VCaP (cell line): Measurements from ENCODE around the gene UBIAD1.

Source experiments
- H3K27ac ChIP-seq: fragments of 450-650 bp; 2 replicates; pipeline ENCODE4 v1.5.1; 2017
- TF ChIP-seq, protein P1 (sequence below): fragments of 450-650 bp; conservative IDR thresholded peaks from 2 replicates; pipeline ENCODE4 v1.5.1; 2017; ENCODE audit warnings: mild to moderate bottlenecking, moderate library complexity

Gene UBIAD1

DNA sequence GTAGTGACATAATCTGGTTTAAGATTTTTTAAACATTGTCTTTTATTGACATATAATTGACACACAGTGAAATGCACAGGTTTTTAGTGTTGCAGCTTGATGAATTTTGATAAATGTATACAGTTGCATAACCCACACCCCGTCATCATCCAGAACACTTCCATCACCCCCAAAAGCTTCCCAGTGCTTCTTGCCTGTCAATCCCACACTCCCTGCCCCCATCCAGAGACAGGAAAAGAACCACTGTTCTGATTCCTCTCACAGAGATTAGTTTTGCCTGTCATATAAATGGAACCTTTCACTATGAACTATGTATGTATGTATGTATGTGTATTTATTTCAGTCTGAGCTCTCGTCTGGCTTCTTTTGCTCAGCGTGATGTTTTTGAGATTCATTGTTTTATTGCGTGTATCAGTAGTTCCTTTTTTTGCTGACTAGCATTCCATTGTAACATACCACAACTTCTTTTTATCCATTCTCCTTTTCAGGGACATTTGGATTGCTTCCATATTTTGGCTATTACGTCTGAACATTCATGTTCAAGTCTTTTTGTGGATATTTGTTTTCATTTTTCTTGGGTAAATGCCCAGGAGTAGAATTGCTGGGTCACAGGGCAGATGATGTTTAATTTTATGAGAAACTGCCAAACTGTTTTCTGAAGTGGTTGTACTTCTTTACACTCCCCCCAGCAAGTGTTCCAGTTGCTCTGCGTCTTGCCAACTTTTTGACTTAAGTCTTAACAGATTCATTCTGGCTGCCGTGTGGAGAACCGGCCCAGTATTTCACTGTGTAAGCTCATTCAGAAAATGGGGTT, 8.7 kb downstream of the UBIAD1 start:
- TF ChIP-seq, protein P1, sequence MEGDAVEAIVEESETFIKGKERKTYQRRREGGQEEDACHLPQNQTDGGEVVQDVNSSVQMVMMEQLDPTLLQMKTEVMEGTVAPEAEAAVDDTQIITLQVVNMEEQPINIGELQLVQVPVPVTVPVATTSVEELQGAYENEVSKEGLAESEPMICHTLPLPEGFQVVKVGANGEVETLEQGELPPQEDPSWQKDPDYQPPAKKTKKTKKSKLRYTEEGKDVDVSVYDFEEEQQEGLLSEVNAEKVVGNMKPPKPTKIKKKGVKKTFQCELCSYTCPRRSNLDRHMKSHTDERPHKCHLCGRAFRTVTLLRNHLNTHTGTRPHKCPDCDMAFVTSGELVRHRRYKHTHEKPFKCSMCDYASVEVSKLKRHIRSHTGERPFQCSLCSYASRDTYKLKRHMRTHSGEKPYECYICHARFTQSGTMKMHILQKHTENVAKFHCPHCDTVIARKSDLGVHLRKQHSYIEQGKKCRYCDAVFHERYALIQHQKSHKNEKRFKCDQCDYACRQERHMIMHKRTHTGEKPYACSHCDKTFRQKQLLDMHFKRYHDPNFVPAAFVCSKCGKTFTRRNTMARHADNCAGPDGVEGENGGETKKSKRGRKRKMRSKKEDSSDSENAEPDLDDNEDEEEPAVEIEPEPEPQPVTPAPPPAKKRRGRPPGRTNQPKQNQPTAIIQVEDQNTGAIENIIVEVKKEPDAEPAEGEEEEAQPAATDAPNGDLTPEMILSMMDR = no peak
- H3K27ac ChIP-seq = peak overlapping the region; percentile 54

GRCh38 chr1:11283151-11283550, 10.2 kb downstream of the UBIAD1 start:
- TF ChIP-seq, protein P1 = no peak

DNA sequence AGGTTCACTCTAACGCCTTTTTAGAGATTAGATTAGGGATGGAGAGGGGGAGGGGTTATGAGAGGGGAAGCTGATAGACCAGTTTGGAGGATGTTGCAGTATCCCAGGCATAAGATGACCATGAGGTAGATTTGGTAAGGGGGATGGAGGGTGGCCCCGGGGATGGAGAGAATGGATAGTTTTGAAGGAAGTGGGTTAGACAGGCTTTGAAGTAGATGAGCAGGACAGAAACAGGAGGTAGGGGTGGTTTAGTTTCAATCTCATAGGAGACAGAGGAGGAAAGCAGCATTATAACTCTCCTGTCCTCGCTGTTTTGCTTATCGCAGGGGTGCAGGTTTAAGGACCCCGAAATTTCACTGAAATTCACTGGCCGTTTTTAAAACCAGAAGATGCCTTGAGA, 11.8 kb downstream of the UBIAD1 start:
- H3K27ac ChIP-seq = peak overlapping the region; percentile 22; the same call in 1 of the 2 replicates
- TF ChIP-seq, protein P1 = no peak

More at GRCh38 chr1:11283151-11283550, 10.2 kb downstream of the UBIAD1 start:
- peak overlapping the region; percentile 54 for H3K27ac ChIP-seq

DNA sequence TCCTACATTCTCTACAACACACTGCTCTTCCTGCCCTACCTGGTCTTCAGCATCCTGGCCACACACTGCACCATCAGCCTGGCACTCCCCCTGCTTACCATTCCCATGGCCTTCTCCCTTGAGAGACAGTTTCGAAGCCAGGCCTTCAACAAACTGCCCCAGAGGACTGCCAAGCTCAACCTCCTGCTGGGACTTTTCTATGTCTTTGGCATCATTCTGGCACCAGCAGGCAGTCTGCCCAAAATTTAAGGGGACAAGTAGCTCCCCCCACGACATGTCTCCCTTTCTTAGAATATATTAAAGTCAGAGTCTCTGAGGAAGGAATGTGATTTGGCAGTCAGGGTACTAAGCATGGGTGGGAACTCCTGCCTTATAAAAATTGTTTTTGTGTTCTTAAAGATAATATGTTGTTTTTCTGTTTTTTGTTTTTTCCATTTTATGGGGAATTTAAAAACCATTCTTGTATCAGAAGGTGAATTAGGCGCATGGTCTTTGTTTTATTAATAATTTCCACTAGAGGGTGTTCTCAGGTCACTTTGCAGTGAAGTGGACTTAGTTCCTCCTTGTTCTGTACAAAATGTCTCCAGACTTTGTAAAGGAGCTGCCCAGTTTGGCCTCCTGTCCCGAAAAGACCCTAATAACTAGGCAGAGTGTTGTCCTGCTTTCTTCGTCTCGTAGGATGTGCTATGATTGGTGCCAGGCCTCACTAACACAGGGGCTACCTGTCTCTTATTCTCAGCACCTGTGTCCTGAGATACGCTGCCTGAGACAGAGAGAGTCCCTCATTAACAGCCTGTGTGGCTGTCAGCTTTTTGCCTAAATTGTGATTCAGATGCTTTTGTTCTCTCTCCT, 13.1 kb downstream of the UBIAD1 start:
- TF ChIP-seq, protein P1 = peak; percentile 70
- H3K27ac ChIP-seq = no peak overlapping the region; the same call in 1 of the 2 replicates

GRCh38 chr1:11286735-11287410, 13.9 kb downstream of the UBIAD1 start:
- no peak overlapping the region; the same call in 1 of the 2 replicates for H3K27ac ChIP-seq
- TF ChIP-seq, protein P1 = no peak

DNA sequence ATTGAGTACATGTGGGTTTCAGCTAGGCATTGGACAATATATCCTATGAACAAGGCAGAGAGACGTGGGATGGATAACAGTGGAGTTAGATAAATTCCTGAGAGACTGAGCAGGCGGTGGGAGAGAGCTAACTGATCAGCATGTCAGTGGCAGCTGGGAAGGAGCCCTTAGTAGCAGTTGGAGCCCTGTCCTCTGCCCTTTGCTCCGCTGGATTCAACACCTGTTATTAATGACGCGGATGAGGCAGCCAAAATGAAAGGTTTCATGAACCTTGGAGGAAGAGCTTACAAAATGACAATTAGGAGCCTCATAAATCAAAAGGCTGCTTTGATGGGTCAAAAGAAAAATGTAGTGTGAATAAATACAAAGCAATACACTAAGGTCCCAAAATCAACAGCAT, 16.1 kb downstream of the UBIAD1 start:
- no peak overlapping the region for H3K27ac ChIP-seq
- TF ChIP-seq, protein P1 = no peak

DNA sequence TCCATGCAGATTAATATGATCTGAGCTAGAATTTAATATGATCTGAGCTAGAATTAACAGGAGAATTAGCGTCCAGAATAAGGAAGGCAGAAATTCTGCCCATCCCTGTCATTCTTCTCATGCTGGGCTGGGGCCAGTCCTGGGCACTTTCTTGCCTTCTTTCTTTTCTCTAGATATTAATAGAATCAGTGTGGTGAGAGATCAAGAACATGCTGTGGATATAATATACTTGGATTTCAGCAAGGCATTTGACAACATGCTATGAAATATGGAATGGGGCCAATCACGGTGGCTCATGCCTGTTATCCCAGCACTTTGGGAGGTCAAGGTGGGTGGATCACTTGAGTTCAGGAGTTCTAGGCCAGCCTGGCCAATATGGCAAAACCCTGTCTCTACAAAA, 18.1 kb downstream of the UBIAD1 start:
- TF ChIP-seq, protein P1 = no peak

More for the DNA sequence above, 18.1 kb downstream of the UBIAD1 start:
- no peak overlapping the region for H3K27ac ChIP-seq
